SK-N-SH treated with all-trans-retinoic acid at 6 μM for 48 hours (cell line): ENCODE data around the gene IL9.

Source experiments
- ARNTL ChIP-seq: fragments of 450-650 bp; formaldehyde crosslinking; IDR thresholded peaks from 2 replicates; pipeline ENCODE4 v1.5.0; 2020; ENCODE audit warnings: low read depth, mild to moderate bottlenecking, moderate library complexity, borderline replicate concordance
- CREB5 ChIP-seq: fragments of 250-450 bp; sonication (Bioruptor Pico); IDR thresholded peaks from 2 replicates; pipeline ENCODE4 v1.5.1; 2020; ENCODE audit warnings: low read depth, mild to moderate bottlenecking, moderate library complexity
- ESRRG ChIP-seq: fragments of 250-450 bp; sonication (Bioruptor Pico); IDR thresholded peaks from 2 replicates; pipeline ENCODE4 v1.6.1; 2021; ENCODE audit warnings: mild to moderate bottlenecking
- GLIS3 ChIP-seq: fragments of 250-450 bp; sonication (Bioruptor Pico); IDR thresholded peaks from 2 replicates; pipeline ENCODE4 v1.5.0; 2020; ENCODE audit warnings: mild to moderate bottlenecking, moderate library complexity
- PATZ1 ChIP-seq: fragments of 250-450 bp; sonication (Bioruptor Pico); IDR thresholded peaks from 2 replicates; pipeline ENCODE4 v1.8.0; 2020; ENCODE audit warnings: mild to moderate bottlenecking, moderate library complexity, borderline replicate concordance
- PPARA ChIP-seq: fragments of 250-450 bp; sonication (Bioruptor Pico); IDR thresholded peaks from 2 replicates; pipeline ENCODE4 v1.5.0; 2020; ENCODE audit warnings: mild to moderate bottlenecking, borderline replicate concordance
- SNAI2 ChIP-seq: fragments of 250-450 bp; sonication (Bioruptor Pico); IDR thresholded peaks from 2 replicates; pipeline ENCODE4 v1.5.0; 2020; ENCODE audit warnings: mild to moderate bottlenecking, moderate library complexity
- TSHZ2 ChIP-seq: fragments of 250-450 bp; sonication (Bioruptor Pico); IDR thresholded peaks from 2 replicates; pipeline ENCODE4 v1.5.0; 2020; ENCODE audit warnings: mild to moderate bottlenecking, moderate library complexity
- ZFP3 ChIP-seq: fragments of 250-450 bp; sonication (Bioruptor Pico); IDR thresholded peaks from 2 replicates; pipeline ENCODE4 v1.5.0; 2020; ENCODE audit warnings: mild to moderate bottlenecking, moderate library complexity
- ZNF565 ChIP-seq: fragments of 450-650 bp; formaldehyde crosslinking; conservative IDR thresholded peaks from 2 replicates; pipeline ENCODE4 v1.5.0; 2020; ENCODE audit warnings: low read depth, mild to moderate bottlenecking, moderate library complexity
- ZNF8 ChIP-seq: fragments of 450-650 bp; formaldehyde crosslinking; IDR thresholded peaks from 2 replicates; pipeline ENCODE4 v1.5.0; 2020; ENCODE audit warnings: mild to moderate bottlenecking, moderate library complexity

- TF ChIP-seq ZNF8 (CRISPR knock-in tag) (no peak), ARNTL (CRISPR knock-in tag) (no peak), SNAI2 (no peak), PPARA (CRISPR knock-in tag) (no peak), PATZ1 (CRISPR knock-in tag) (no peak), ESRRG (no peak), CREB5 (no peak), GLIS3 (CRISPR knock-in tag) (no peak), TSHZ2 (CRISPR knock-in tag) (no peak), ZNF565 (no peak), ZFP3 (CRISPR knock-in tag) (no peak)
These were observed 19.9 kb upstream of the IL9 start for GRCh38 chr5:135915466-135916001.
